Measurements from ENCODE around the gene SMIM17. TPM values are rescaled to one million over a fixed set of nuclear protein-coding genes. Genes with fewer than 3 reads are reported as not detected.

Gene SMIM17
- total RNA-seq, 1 experiment from 2014 or later = 0.10 TPM

DNA sequence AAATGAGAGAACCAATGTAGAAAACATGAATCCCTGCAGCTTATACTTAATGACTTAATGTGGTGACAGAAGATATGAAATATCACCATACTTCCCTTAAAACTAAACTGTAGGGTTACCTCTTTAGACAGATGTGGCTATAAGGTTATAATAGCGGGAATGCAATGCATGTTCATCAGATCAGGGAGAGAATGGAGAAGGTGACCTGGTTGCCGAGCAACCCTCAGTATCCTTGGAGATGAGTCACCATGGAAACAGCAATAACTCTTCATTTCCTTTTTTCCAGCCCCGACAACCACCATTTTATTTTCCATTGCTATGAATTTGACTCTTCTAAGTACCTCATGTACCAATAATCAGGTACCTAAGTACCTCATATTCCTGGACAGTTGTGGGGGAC, 56.6 kb downstream of the SMIM17 start:
- in situ Hi-C loops (cut with HindIII; ENCODE audit: low sequenced_read_pairs) = no loop called here
- no peak for DNase-seq (ENCODE audit: low spot score)

DNA sequence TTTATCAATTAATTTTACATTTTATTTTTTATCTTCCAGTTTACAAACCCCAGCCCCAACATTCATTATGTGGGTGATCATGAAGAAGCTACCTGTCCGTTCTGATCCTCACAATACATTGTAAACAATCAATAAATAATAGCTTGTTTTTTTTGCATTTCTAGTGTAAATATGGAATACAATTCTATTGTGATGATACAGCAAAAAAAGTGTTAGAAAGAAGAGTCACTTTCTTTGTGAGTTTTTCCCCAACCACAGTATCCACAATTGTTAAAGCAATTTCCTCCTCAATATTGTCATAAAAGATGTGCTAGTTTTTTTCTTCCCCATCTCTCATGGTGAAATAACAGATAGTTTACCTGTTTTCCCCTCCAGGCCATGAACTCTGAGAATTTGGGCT, 58.9 kb downstream of the SMIM17 start:
- no peak for DNase-seq (ENCODE audit: low spot score)
- in situ Hi-C loops (cut with HindIII; ENCODE audit: low sequenced_read_pairs) = no loop called here

DNA sequence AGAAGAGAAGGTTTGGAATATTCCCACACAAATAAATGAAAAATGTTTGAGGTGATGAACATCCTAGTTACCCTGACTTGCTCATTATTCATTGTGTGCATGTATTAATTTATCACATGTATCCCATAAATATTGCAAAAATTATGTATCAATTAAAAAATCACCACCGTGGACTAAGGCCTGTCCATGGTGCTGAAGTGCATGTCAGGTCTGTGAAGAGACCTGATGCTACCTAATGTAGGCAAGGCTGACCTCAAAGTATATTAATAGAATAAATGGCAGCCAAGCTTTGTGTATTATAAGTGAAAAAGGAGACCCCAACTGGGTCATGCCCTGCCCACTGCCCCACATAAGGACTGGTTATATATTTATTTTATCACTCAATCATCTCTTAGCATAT, 63.0 kb downstream of the SMIM17 start:
- in situ Hi-C loops (cut with HindIII; ENCODE audit: low sequenced_read_pairs) = no loop called here

More for the DNA sequence above, 63.0 kb downstream of the SMIM17 start:
- no peak for DNase-seq (ENCODE audit: low spot score)

Other genes starting within 250 kb of the SMIM17 start
- gene ZNF582, start 249.6 kb upstream of the SMIM17 start, total RNA-seq (2014; rRNA removed; shearing (Covaris generic)) = 0.43 and 1.8 TPM in 2 replicates
- 2.1 and 5.2 TPM in 2 replicates for gene ZNF583, start 238.8 kb upstream of the SMIM17 start, total RNA-seq (2014; rRNA removed; shearing (Covaris generic))
- gene ZNF667, start 165.8 kb upstream of the SMIM17 start, total RNA-seq (2014; rRNA removed; shearing (Covaris generic)) = 9.2 and 28.3 TPM in 2 replicates
- 1.2 and 1.5 TPM in 2 replicates for gene ZNF471, start 135.3 kb upstream of the SMIM17 start, total RNA-seq (2014; rRNA removed; shearing (Covaris generic))
- gene ZFP28, start 104.2 kb upstream of the SMIM17 start, total RNA-seq (2014; rRNA removed; shearing (Covaris generic)) = 3.1 and 4.5 TPM in 2 replicates
- gene ZNF470, start 75.7 kb upstream of the SMIM17 start, total RNA-seq (2014; rRNA removed; shearing (Covaris generic)) = 2.5 and 3.2 TPM in 2 replicates
- gene ZNF71, start 47.9 kb upstream of the SMIM17 start, total RNA-seq (2014; rRNA removed; shearing (Covaris generic)) = 7.1 and 13.5 TPM in 2 replicates
- 0.37 TPM in 1 of 2 replicates, not detected in the other for gene ZNF835, start 28.6 kb downstream of the SMIM17 start, total RNA-seq (2014; rRNA removed; shearing (Covaris generic))
- gene PEG3, start 197.6 kb downstream of the SMIM17 start, total RNA-seq (2014; rRNA removed; shearing (Covaris generic)) = 4.6 and 5.1 TPM in 2 replicates
- not detected in 2 replicates for gene ZIM2, start 197.6 kb downstream of the SMIM17 start, total RNA-seq (2014; rRNA removed; shearing (Covaris generic))